HG02870 (cell line): ENCODE measurements around the gene VPS13C.
A peak's percentile ranks its signal among the peaks of the same experiment; 100 is the strongest.
"Not testable (repeated sequence)": the region's sequence is repeated elsewhere in the genome, so short reads cannot be mapped to it uniquely, and the experiment has no call there.

ENCODE experiments used
- ATAC-seq: cut with Tn5 transposase; IDR thresholded peaks from one replicate; pipeline ENCODE4 v1.9.1; 2021; ENCODE audit warnings: mild to moderate bottlenecking, moderate library complexity; ENCODE audit not compliant: unreplicated experiment

Gene VPS13C

GRCh38 chr15:62071711-62072308 lies 11.6 kb upstream of the VPS13C start:
- no peak for ATAC-seq

- no peak for ATAC-seq
Observed at GRCh38 chr15:62069551-62069950, 9.3 kb upstream of the VPS13C start.

- ATAC-seq = no peak
Observed at GRCh38 chr15:62068810-62069167, 8.5 kb upstream of the VPS13C start.

GRCh38 chr15:62068071-62068809 lies 8.0 kb upstream of the VPS13C start:
- ATAC-seq = no peak

- no peak for ATAC-seq
Observed at GRCh38 chr15:62067448-62068044, 7.3 kb upstream of the VPS13C start.

- no peak for ATAC-seq
Observed at GRCh38 chr15:62066663-62067447, 6.6 kb upstream of the VPS13C start, which contains the start of gene C2CD4A. C2CD4A (plus strand) TSS chr15:62066977; CDS start chr15:62067614, 637 bp downstream.

- no peak for ATAC-seq
Observed at GRCh38 chr15:62063825-62064635, 3.8 kb upstream of the VPS13C start.

- ATAC-seq = no peak
Observed at GRCh38 chr15:62060896-62061280, 641 bp upstream of the VPS13C start.

GRCh38 chr15:62059816-62060112 lies 483 bp downstream of the VPS13C start:
- ATAC-seq = peak; percentile 80

GRCh38 chr15:62059108-62059815 lies 985 bp downstream of the VPS13C start:
- no peak for ATAC-seq

- no peak for ATAC-seq
Observed at GRCh38 chr15:62058327-62059028, 1.8 kb downstream of the VPS13C start.

- ATAC-seq = no peak
Observed at GRCh38 chr15:62057341-62057980, 2.8 kb downstream of the VPS13C start.

- no peak for ATAC-seq
Observed at GRCh38 chr15:62054979-62055378, 5.3 kb downstream of the VPS13C start.

GRCh38 chr15:62053439-62054085 lies 6.7 kb downstream of the VPS13C start:
- ATAC-seq = no peak

- no peak for ATAC-seq
Observed at GRCh38 chr15:62052713-62053112, 7.5 kb downstream of the VPS13C start.

- ATAC-seq = no peak
Observed at GRCh38 chr15:62051166-62051565, 9.1 kb downstream of the VPS13C start.

GRCh38 chr15:62050115-62050514 lies 10.1 kb downstream of the VPS13C start:
- ATAC-seq = no peak

- ATAC-seq = not testable (repeated sequence)
Observed at GRCh38 chr15:62048254-62048653, 12.0 kb downstream of the VPS13C start.
